Gastroesophageal sphincter (tissue), 4 donors: Measurements from ENCODE around the gene ADD2. TPM values are rescaled to one million over a fixed set of nuclear protein-coding genes. Genes with fewer than 3 reads are reported as not detected.

Source experiments
- ATAC-seq: fragments of 150-250 bp; one replicate; pipeline ENCODE4 v1.9.1; 2016; ENCODE audit warnings: mild to moderate bottlenecking, moderate library complexity
- H3K27ac ChIP-seq, 4 donors: fragments of 200-600 bp; sonication (generic) in 3 of 4; 1 replicate in 3 of 4; 2 replicates in 1 of 4; pipeline ENCODE4 v1.5.1; 2016 to 2019
- H3K27me3 ChIP-seq: fragments of 200-600 bp; sonication (generic); one replicate; pipeline ENCODE4 v1.5.1; 2019
- H3K36me3 ChIP-seq, 2 donors: fragments of 200-600 bp; sonication (generic); one replicate each; pipeline ENCODE4 v1.5.1; 2019; ENCODE audit warnings: control low read depth in 1 of 2
- H3K4me1 ChIP-seq, 3 donors: fragments of 200-600 bp; sonication (generic); 1 replicate in 2 of 3; 2 replicates in 1 of 3; pipeline ENCODE4 v1.5.1; 2016 to 2019; ENCODE audit warnings: control low read depth in 2 of 3
- H3K4me3 ChIP-seq, 2 donors: fragments of 200-600 bp; sonication (generic); one replicate each; pipeline ENCODE4 v1.5.1; 2019; ENCODE audit warnings: mild to moderate bottlenecking in 1 of 2, moderate library complexity in 1 of 2
- H3K9me3 ChIP-seq, 3 donors: fragments of 200-600 bp; sonication (generic); one replicate each; pipeline ENCODE4 v1.5.1; 2017 to 2019; ENCODE audit warnings: control low read depth in 2 of 3
- CTCF ChIP-seq, 4 experiments: fragments of 200-600 bp in 2 of 4; fragments of 450-650 bp in 2 of 4; sonication (generic) in 1 of 4; IDR thresholded peaks; one replicate each; pipeline ENCODE4 v1.5.1; 2017 to 2019; ENCODE audit warnings: antibody characterized with exemption in 4 of 4, mild to moderate bottlenecking in 2 of 4, moderate library complexity in 2 of 4
- EP300 ChIP-seq: sonication (generic); formaldehyde crosslinking; IDR thresholded peaks from one replicate; pipeline ENCODE4 v1.6.1; 2017; ENCODE audit warnings: antibody characterized with exemption, mild to moderate bottlenecking
- POLR2A ChIP-seq, 2 donors: fragments of 450-650 bp; IDR thresholded peaks; one replicate each; pipeline ENCODE4 v1.6.1; 2017; ENCODE audit warnings: antibody characterized with exemption in 2 of 2, mild to moderate bottlenecking in 2 of 2, moderate library complexity in 1 of 2
- POLR2AphosphoS5 ChIP-seq: sonication (generic); formaldehyde crosslinking; IDR thresholded peaks from one replicate; pipeline ENCODE4 v1.6.1; 2017; ENCODE audit warnings: antibody characterized with exemption
- WGBS, 2 donors: methylation state at CpG; one replicate each; pipeline ENCODE4 v1.1.5; 2018; ENCODE audit warnings: low coverage in 1 of 2; 5-methylcytosine and 5-hydroxymethylcytosine counted together
- total RNA-seq, 4 donors: library from RNA; depleted of rRNA; stranded (reverse); fragments of >200 nt; gene quantifications; one replicate each; pipeline ENCODE4 v1.1.0, GENCODE V29; 2016

Gene ADD2
- total RNA-seq, 4 donors from 2014 or later, result 2.4 to 7.8 (median 3.6) TPM

GRCh38 chr2:70753031-70753430, 15.0 kb downstream of the ADD2 start:
- no peaks in the 10 kb centered on the region for H3K36me3 ChIP-seq
- TF ChIP-seq POLR2AphosphoS5 (no peak), POLR2A (IDR thresholded peaks at IDR 0.05) (no peak), EP300 (no peak), CTCF (IDR thresholded peaks at IDR 0.05) (no peak)
- peaks cover 39% of the 10 kb centered on the region for H3K27me3 ChIP-seq
- no peak for ATAC-seq
- H3K27ac ChIP-seq, result no peak overlapping the region
- H3K4me3 ChIP-seq, result no peak overlapping the region
- no peaks in the 10 kb centered on the region for H3K9me3 ChIP-seq
- H3K4me1 ChIP-seq, result no peaks in the 10 kb centered on the region

- TF ChIP-seq CTCF (IDR thresholded peaks at IDR 0.05), result no peak
- TF ChIP-seq EP300, result no peak
- no peak for TF ChIP-seq POLR2AphosphoS5
- TF ChIP-seq POLR2A (IDR thresholded peaks at IDR 0.05), result no peak
- Histone ChIP-seq H3K27me3 (peaks cover 39% of the 10 kb centered on the region), H3K9me3 (no peaks in the 10 kb centered on the region), H3K27ac (no peak overlapping the region), H3K4me1 (no peaks in the 10 kb centered on the region), H3K4me3 (no peak overlapping the region), H3K36me3 (no peaks in the 10 kb centered on the region)
- WGBS, 2 donors, result 29 to 88% methylated on average over 1 of the region's 1 CpG
- ATAC-seq, result no peak
Observed at GRCh38 chr2:70752396-70752795, 15.6 kb downstream of the ADD2 start.

GRCh38 chr2:70751881-70752280, 16.1 kb downstream of the ADD2 start:
- Histone ChIP-seq H3K4me1 (no peaks in the 10 kb centered on the region), H3K27ac (no peak overlapping the region), H3K27me3 (peaks cover 34% of the 10 kb centered on the region), H3K4me3 (no peak overlapping the region), H3K36me3 (no peaks in the 10 kb centered on the region), H3K9me3 (no peaks in the 10 kb centered on the region)
- TF ChIP-seq EP300 (no peak), POLR2AphosphoS5 (no peak), POLR2A (IDR thresholded peaks at IDR 0.05) (no peak), CTCF (IDR thresholded peaks at IDR 0.05) (no peak)
- ATAC-seq, result no peak
- WGBS, 2 donors, result 79% methylated on average over 4 of the region's 4 CpGs

- no peak for ATAC-seq
- TF ChIP-seq EP300, result no peak
- no peaks in the 10 kb centered on the region for H3K36me3 ChIP-seq
- no peak overlapping the region for H3K4me3 ChIP-seq
- 75 to 88% methylated on average over 1 of the region's 1 CpG for whole genome bisulfite sequencing, 2 donors
- H3K27ac ChIP-seq, result no peak overlapping the region
- H3K4me1 ChIP-seq, result no peaks in the 10 kb centered on the region
- peaks cover 25% of the 10 kb centered on the region for H3K27me3 ChIP-seq
- no peaks in the 10 kb centered on the region for H3K9me3 ChIP-seq
Observed at GRCh38 chr2:70750320-70750719, 17.7 kb downstream of the ADD2 start.

- ATAC-seq, result no peak
- H3K9me3 ChIP-seq, result no peaks in the 10 kb centered on the region
- H3K27me3 ChIP-seq, result peaks cover 6% of the 10 kb centered on the region
- H3K4me3 ChIP-seq, result no peak overlapping the region
- no peaks in the 10 kb centered on the region for H3K36me3 ChIP-seq
- WGBS, 2 donors, result 33% methylated on average over 1 of the region's 1 CpG; no CpG with 5 or more reads in 1 of the 2 donors
- no peak for TF ChIP-seq CTCF (IDR thresholded peaks at IDR 0.05)
- TF ChIP-seq POLR2AphosphoS5, result no peak
- TF ChIP-seq POLR2A (IDR thresholded peaks at IDR 0.05), result no peak
- no peak for TF ChIP-seq EP300
- H3K27ac ChIP-seq, result no peak overlapping the region
- no peaks in the 10 kb centered on the region for H3K4me1 ChIP-seq
Observed at GRCh38 chr2:70748002-70748784, 19.8 kb downstream of the ADD2 start.
